ENCODE measurements around the gene UBE3B. TPM values are rescaled to one million over a fixed set of nuclear protein-coding genes. Genes with fewer than 3 reads are reported as not detected.

The UBE3B gene
- total and polyA plus RNA-seq, 2 donors (not counting 1 experiment from before 2014, with no cell fraction given): 27.2 to 49.7 TPM

GRCh38 chr12:109540526-109541412 is 63.3 kb downstream of the UBE3B start:
- Histone ChIP-seq H3K27ac (ENCODE audit: insufficient read depth, low read length) (no peak overlapping the region), H3K27me3 (ENCODE audit: control insufficient read depth, insufficient read depth, low read length) (no peaks in the 10 kb centered on the region), H3K79me2 (ENCODE audit: control insufficient read depth, insufficient read depth, low read length) (no peaks in the 10 kb centered on the region), H2AFZ (ENCODE audit: low read length) (no peak overlapping the region), H4K20me1 (ENCODE audit: control insufficient read depth, extremely low read depth, insufficient read depth, low read length) (no peaks in the 10 kb centered on the region), H3K9ac (ENCODE audit: insufficient read depth, low read length) (no peak overlapping the region), H3K9me3 (ENCODE audit: control insufficient read depth, insufficient read depth, low read depth, low read length) (no peaks in the 10 kb centered on the region), H3K4me3 (replicated peaks in 1 of 4; ENCODE audit: control extremely low read depth in 1 of 4, insufficient read depth in 1 of 4, low read depth in 3 of 4, low read length in 4 of 4) (no peak overlapping the region), H3K4me2 (ENCODE audit: extremely low read depth, insufficient read depth, low read length) (no peak overlapping the region), H3K4me1 (ENCODE audit: control insufficient read depth, extremely low read depth, insufficient read depth, low read length) (peaks cover 8% of the 10 kb centered on the region), H3K36me3 (ENCODE audit: control insufficient read depth, insufficient read depth, low read length) (no peaks in the 10 kb centered on the region)
- TF ChIP-seq EZH2 (IDR thresholded peaks at IDR 0.05; ENCODE audit: low read length, missing control alignments): no peak
- no peak for TF ChIP-seq CTCF (conservative IDR thresholded peaks at IDR 0.05 in 1 of 2, IDR thresholded peaks at IDR 0.05 in 1 of 2; ENCODE audit: low read depth in 1 of 2, low read length in 2 of 2)
- no peak for DNase-seq (ENCODE audit: low read depth in 2 of 2)

- no peak overlapping the region for H3K4me3 ChIP-seq (replicated peaks in 1 of 4; ENCODE audit: control extremely low read depth in 1 of 4, insufficient read depth in 1 of 4, low read depth in 3 of 4, low read length in 4 of 4)
- no peak overlapping the region for H3K9ac ChIP-seq (ENCODE audit: insufficient read depth, low read length)
- TF ChIP-seq CTCF (conservative IDR thresholded peaks at IDR 0.05 in 1 of 2, IDR thresholded peaks at IDR 0.05 in 1 of 2; ENCODE audit: low read depth in 1 of 2, low read length in 2 of 2): no peak
- TF ChIP-seq EZH2 (IDR thresholded peaks at IDR 0.05; ENCODE audit: low read length, missing control alignments): no peak
- no peaks in the 10 kb centered on the region for H3K9me3 ChIP-seq (ENCODE audit: control insufficient read depth, insufficient read depth, low read depth, low read length)
- H3K4me1 ChIP-seq (ENCODE audit: control insufficient read depth, extremely low read depth, insufficient read depth, low read length): peaks cover 8% of the 10 kb centered on the region
- peak in 1 of 2 donors; percentile 17 for DNase-seq (ENCODE audit: low read depth in 2 of 2)
- no peaks in the 10 kb centered on the region for H3K79me2 ChIP-seq (ENCODE audit: control insufficient read depth, insufficient read depth, low read length)
- no peaks in the 10 kb centered on the region for H3K27me3 ChIP-seq (ENCODE audit: control insufficient read depth, insufficient read depth, low read length)
- no peak overlapping the region for H3K4me2 ChIP-seq (ENCODE audit: extremely low read depth, insufficient read depth, low read length)
- no peaks in the 10 kb centered on the region for H4K20me1 ChIP-seq (ENCODE audit: control insufficient read depth, extremely low read depth, insufficient read depth, low read length)
- H3K36me3 ChIP-seq (ENCODE audit: control insufficient read depth, insufficient read depth, low read length): no peaks in the 10 kb centered on the region
- H3K27ac ChIP-seq (ENCODE audit: insufficient read depth, low read length): no peak overlapping the region
- no peak overlapping the region for H2AFZ ChIP-seq (ENCODE audit: low read length)
These were observed 63.9 kb downstream of the UBE3B start for GRCh38 chr12:109541413-109541726.

GRCh38 chr12:109542014-109542413 is 64.6 kb downstream of the UBE3B start:
- Histone ChIP-seq H2AFZ (ENCODE audit: low read length) (no peak overlapping the region), H3K9me3 (ENCODE audit: control insufficient read depth, insufficient read depth, low read depth, low read length) (no peaks in the 10 kb centered on the region), H4K20me1 (ENCODE audit: control insufficient read depth, extremely low read depth, insufficient read depth, low read length) (no peaks in the 10 kb centered on the region), H3K27ac (ENCODE audit: insufficient read depth, low read length) (no peak overlapping the region), H3K79me2 (ENCODE audit: control insufficient read depth, insufficient read depth, low read length) (no peaks in the 10 kb centered on the region), H3K4me1 (ENCODE audit: control insufficient read depth, extremely low read depth, insufficient read depth, low read length) (peaks cover 8% of the 10 kb centered on the region), H3K27me3 (ENCODE audit: control insufficient read depth, insufficient read depth, low read length) (no peaks in the 10 kb centered on the region), H3K9ac (ENCODE audit: insufficient read depth, low read length) (no peak overlapping the region), H3K4me3 (replicated peaks in 1 of 4; ENCODE audit: control extremely low read depth in 1 of 4, insufficient read depth in 1 of 4, low read depth in 3 of 4, low read length in 4 of 4) (no peak overlapping the region), H3K36me3 (ENCODE audit: control insufficient read depth, insufficient read depth, low read length) (no peaks in the 10 kb centered on the region), H3K4me2 (ENCODE audit: extremely low read depth, insufficient read depth, low read length) (no peak overlapping the region)
- TF ChIP-seq EZH2 (IDR thresholded peaks at IDR 0.05; ENCODE audit: low read length, missing control alignments) (no peak), CTCF (conservative IDR thresholded peaks at IDR 0.05 in 1 of 2, IDR thresholded peaks at IDR 0.05 in 1 of 2; ENCODE audit: low read depth in 1 of 2, low read length in 2 of 2) (no peak)
- peak; percentile 30 to 74 for DNase-seq (ENCODE audit: low read depth in 2 of 2)

Measured in fibroblast of lung (primary cell).